Effector memory CD4-positive, alpha-beta T cell (primary cell): Measurements from ENCODE around the gene POLR2L.

ENCODE experiments used
- DNase-seq, 3 donors: peaks; one replicate each; pipeline ENCODE4 v3.0.0-alpha.2; 2020
- H3K27ac ChIP-seq: 2 replicates; pipeline ENCODE4 v1.7.0; 2013; ENCODE audit warnings: mild to moderate bottlenecking, low read length, moderate library complexity; ENCODE audit not compliant: insufficient read depth, poor library complexity, severe bottlenecking
- H3K27me3 ChIP-seq: replicated peaks from 2 replicates; pipeline ENCODE4 v1.7.0; 2013; ENCODE audit warnings: mild to moderate bottlenecking, low read length; ENCODE audit not compliant: insufficient read depth, control insufficient read depth, poor library complexity, severe bottlenecking
- H3K36me3 ChIP-seq: 2 replicates; pipeline ENCODE4 v1.7.0; 2013; ENCODE audit warnings: mild to moderate bottlenecking, low read length, moderate library complexity; ENCODE audit not compliant: control insufficient read depth, insufficient read depth
- H3K4me1 ChIP-seq: 2 replicates; pipeline ENCODE4 v1.7.0; 2013; ENCODE audit warnings: low read length, mild to moderate bottlenecking; ENCODE audit not compliant: control insufficient read depth, insufficient read depth, poor library complexity, severe bottlenecking
- H3K4me3 ChIP-seq: 2 replicates; pipeline ENCODE4 v1.7.0; 2013; ENCODE audit warnings: low read length, low read depth, mild to moderate bottlenecking; ENCODE audit not compliant: insufficient read depth, poor library complexity, severe bottlenecking
- H3K9me3 ChIP-seq: 2 replicates; pipeline ENCODE4 v1.7.0; 2013; ENCODE audit warnings: mild to moderate bottlenecking, low read length, moderate library complexity; ENCODE audit not compliant: control insufficient read depth

The POLR2L gene

DNA sequence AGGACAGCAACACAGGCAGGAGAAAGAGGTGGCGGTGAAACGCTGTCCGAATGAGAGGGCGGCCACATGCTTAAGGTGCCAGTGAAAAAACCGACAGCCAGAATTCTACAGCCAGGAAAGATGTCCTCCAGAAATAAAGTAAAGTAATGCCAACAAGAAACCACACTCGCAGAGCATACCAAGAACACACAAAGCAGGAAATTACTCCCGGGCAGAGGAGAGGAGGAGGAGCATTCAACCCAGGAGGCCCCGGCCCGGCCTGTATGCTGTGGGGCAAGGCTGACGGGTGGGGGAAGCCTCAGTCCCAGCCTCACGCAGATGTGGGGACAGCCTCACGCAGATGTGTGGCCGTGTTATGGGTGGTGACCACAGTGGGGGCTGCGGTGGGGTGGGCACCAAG lies 40.3 kb upstream of the POLR2L start:
- no peak for DNase-seq
- H3K9me3 ChIP-seq = no peaks in the 10 kb centered on the region
- peaks cover 25% of the 10 kb centered on the region for H3K36me3 ChIP-seq
- no peak overlapping the region for H3K27ac ChIP-seq
- H3K4me3 ChIP-seq = no peak overlapping the region
- H3K4me1 ChIP-seq = no peaks in the 10 kb centered on the region
- H3K27me3 ChIP-seq = no peaks in the 10 kb centered on the region

DNA sequence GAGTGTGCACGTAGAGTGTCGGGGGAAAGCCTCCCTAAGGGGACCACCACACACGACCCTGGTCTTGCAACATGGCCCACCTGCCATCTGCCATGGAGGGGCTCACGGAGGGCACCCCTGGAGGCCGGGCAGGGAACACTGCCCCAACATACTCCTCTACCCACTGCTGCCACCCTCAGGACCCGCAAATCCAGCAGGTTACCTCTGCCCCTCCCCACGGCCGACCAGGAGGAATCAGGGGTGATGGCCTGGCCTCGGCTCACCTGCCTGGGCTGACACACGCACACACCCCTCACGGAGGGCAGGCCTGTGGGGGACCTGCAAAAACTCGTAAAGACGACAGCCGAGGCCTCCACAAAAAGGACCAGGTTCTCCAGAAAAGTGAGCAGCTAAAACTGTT lies 38.1 kb upstream of the POLR2L start:
- Histone ChIP-seq H3K4me3 (no peak overlapping the region), H3K4me1 (no peaks in the 10 kb centered on the region), H3K27me3 (no peaks in the 10 kb centered on the region), H3K27ac (no peak overlapping the region), H3K36me3 (peaks cover 20% of the 10 kb centered on the region), H3K9me3 (no peaks in the 10 kb centered on the region)
- no peak for DNase-seq

DNA sequence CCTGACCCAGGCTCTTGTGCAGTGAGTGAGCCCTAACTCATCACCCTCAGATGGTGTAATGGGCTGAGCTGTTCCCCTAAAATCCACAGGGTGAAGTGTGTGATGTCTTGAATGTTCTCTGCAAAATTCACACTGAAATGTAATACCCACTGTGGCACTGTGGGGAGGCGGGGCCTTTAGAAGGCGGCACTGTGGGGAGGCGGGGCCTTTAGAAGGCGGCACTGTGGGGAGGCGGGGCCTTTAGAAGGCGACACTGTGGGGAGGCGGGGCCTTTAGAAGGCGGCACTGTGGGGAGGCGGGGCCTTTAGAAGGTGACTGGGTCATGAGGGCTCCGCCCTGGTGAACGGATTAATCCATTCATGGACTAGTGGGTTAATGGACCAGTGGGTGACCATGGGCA lies 35.2 kb upstream of the POLR2L start:
- no peaks in the 10 kb centered on the region for H3K9me3 ChIP-seq
- no peak overlapping the region for H3K4me3 ChIP-seq
- H3K4me1 ChIP-seq = no peaks in the 10 kb centered on the region
- H3K36me3 ChIP-seq = peaks cover 15% of the 10 kb centered on the region
- no peak overlapping the region for H3K27ac ChIP-seq
- no peaks in the 10 kb centered on the region for H3K27me3 ChIP-seq
- no peak for DNase-seq

DNA sequence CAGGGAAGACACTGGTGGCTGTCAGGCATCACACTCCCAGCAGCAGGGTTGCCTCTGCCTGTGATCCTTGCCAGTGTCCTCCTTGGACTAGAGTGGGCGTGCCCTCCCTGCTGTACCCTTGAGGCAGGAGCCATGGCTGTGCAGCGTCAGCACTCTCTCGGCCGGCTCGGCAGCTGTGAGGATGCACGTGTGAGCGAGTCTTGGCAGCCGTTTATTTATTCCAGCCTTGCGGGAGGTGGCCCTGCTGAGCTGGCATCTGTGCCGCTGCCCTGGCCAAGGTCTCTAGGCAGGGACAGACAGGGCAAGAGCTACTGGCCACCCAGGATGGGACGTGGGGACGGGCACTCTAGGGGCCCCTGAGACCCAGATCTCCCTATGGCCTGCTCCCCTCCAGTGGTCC lies 34.2 kb upstream of the POLR2L start:
- no peak for DNase-seq
- Histone ChIP-seq H3K36me3 (peaks cover 11% of the 10 kb centered on the region), H3K27ac (no peak overlapping the region), H3K4me1 (no peaks in the 10 kb centered on the region), H3K27me3 (no peaks in the 10 kb centered on the region), H3K4me3 (no peak overlapping the region), H3K9me3 (no peaks in the 10 kb centered on the region)

DNA sequence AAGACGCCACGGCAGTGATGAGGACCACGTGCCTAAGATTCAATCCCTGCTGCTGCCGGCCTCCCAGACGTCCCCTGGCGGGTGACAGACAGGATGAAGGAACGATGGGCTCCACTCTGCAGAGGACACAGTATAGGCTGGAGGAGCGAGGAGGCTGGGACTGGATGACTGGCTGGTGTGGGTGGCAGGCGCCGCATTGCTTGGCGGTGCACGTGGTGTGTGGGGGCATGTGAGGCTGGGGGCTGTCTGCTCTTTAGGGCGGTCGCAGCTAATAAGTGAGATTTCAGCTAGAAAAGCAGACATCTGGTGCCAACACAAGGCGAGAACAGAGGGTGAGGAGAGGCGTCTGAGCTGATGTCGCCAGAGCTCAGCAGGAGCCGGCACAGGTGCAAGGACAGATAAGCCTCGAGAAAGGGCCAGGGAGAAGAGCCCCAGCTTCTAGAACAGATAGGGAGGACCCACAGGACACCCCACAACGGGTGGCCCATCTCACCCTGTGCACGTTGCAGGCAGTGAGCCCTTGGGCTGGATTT lies 33.5 kb upstream of the POLR2L start:
- no peak overlapping the region for H3K27ac ChIP-seq
- no peak overlapping the region for H3K4me3 ChIP-seq
- H3K9me3 ChIP-seq = no peaks in the 10 kb centered on the region
- H3K4me1 ChIP-seq = no peaks in the 10 kb centered on the region
- H3K36me3 ChIP-seq = peaks cover 11% of the 10 kb centered on the region
- no peaks in the 10 kb centered on the region for H3K27me3 ChIP-seq
- no peak for DNase-seq

DNA sequence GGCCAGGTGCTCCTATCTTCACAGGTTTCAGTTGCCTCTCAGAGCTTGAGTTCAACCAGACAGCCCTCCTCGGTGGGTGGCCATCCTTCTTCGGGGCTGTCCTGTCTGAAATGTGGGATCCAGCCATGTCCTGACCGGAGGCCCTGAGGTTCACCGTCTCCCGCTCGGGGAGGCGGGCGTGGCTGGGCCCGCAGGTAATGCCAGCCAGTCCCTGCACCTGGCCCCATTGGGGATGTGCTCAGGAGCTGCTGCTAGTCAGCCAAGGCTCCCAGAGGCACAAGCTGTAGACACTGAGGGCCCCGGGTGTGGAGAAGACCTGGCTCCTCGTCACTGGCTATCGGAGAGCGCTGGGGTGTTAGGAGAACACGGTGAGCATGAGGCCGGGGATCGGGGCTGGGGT lies 32.9 kb upstream of the POLR2L start:
- no peak for DNase-seq
- Histone ChIP-seq H3K27ac (no peak overlapping the region), H3K9me3 (no peaks in the 10 kb centered on the region), H3K27me3 (no peaks in the 10 kb centered on the region), H3K4me3 (no peak overlapping the region), H3K4me1 (no peaks in the 10 kb centered on the region), H3K36me3 (peaks cover 7% of the 10 kb centered on the region)

DNA sequence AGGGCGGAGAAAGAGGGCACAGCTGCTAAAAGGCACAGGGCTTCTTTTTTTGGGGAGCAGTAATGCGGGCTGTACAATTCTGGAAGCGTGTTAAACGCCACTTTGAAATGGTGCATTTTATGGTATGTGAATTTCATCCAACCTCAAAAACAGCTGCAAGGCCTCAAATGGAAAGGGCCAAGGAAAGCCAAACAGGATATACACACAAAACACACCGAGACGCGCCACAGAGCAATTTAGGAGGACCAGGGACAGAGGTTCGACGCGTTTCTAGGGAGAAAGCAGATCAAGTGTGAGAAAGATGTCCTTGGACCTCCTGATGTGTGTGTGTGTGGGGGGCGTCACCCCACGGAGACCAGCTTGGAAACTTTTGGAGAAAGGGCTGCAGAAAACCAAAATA lies 31.4 kb upstream of the POLR2L start:
- H3K4me1 ChIP-seq = no peaks in the 10 kb centered on the region
- H3K27ac ChIP-seq = no peak overlapping the region
- DNase-seq = no peak
- H3K36me3 ChIP-seq = peaks cover 5% of the 10 kb centered on the region
- H3K4me3 ChIP-seq = no peak overlapping the region
- no peaks in the 10 kb centered on the region for H3K27me3 ChIP-seq
- no peaks in the 10 kb centered on the region for H3K9me3 ChIP-seq

DNA sequence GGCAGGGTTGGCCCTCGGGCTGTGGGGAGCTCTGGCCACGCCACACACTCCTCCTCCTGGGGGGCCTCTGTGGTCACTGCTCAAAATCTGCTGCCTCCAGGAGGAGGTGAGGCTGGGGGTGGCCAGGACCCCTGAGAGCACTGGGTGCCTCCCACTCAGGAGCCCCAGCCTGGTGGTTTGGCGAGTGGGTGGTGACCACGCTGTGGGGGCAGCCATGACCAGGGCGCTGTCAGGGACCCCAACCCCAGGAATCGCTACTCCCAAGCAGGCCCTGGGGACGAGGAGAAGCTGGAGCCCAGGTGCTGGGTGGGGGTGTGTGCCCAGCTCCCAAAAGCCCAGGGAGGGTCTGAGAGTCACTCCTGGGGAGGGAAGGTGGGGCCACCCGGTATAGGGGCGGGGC lies 30.5 kb upstream of the POLR2L start:
- Histone ChIP-seq H3K4me1 (no peaks in the 10 kb centered on the region), H3K4me3 (no peak overlapping the region), H3K9me3 (no peaks in the 10 kb centered on the region), H3K36me3 (peaks cover 5% of the 10 kb centered on the region), H3K27me3 (no peaks in the 10 kb centered on the region), H3K27ac (no peak overlapping the region)
- no peak for DNase-seq

DNA sequence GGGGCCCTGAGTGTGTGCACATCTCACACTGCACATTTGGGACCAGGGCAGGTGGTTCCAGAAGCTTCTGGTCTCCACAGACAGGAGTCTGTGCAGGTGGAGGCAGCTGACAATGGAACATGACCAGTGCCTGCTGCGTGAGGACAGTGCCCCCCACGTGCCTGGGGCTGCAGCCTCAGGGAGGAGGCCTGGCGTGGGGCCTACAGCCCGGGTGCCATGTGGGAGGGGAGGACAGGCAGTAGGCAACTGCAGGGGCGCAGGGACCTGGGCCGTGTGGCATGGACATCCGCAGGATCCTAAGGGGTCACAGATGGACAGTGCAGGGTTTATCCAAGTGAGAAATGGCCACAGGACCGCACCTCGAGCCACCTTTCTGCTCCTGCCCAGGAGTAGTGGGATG lies 29.1 kb upstream of the POLR2L start:
- Histone ChIP-seq H3K27me3 (no peaks in the 10 kb centered on the region), H3K36me3 (peaks cover 5% of the 10 kb centered on the region), H3K4me3 (no peak overlapping the region), H3K27ac (no peak overlapping the region), H3K4me1 (no peaks in the 10 kb centered on the region), H3K9me3 (no peaks in the 10 kb centered on the region)
- no peak for DNase-seq

DNA sequence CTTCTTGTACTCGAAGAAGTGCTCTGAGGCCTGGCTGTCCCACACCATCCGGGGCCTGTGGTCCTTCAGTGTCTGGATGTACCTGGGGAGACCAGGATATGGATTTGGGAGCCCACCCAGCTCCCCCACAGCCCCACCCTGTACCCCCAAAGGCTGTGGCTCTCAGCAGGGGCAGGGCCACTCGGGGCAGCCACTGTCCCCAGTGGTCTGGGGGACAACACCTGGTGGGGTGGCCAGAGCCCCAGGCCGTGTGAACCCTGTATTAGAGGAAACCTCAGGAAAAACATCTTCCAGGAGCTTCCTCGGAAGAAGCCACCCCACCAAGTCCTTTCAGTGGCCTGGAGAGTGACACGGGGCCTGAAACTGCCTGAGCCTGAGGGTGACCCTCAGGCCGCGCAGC lies 28.1 kb upstream of the POLR2L start:
- no peak overlapping the region for H3K4me3 ChIP-seq
- DNase-seq = no peak
- no peak overlapping the region for H3K27ac ChIP-seq
- H3K9me3 ChIP-seq = no peaks in the 10 kb centered on the region
- peaks cover under 1% of the 10 kb centered on the region for H3K36me3 ChIP-seq
- no peaks in the 10 kb centered on the region for H3K4me1 ChIP-seq
- H3K27me3 ChIP-seq = no peaks in the 10 kb centered on the region

DNA sequence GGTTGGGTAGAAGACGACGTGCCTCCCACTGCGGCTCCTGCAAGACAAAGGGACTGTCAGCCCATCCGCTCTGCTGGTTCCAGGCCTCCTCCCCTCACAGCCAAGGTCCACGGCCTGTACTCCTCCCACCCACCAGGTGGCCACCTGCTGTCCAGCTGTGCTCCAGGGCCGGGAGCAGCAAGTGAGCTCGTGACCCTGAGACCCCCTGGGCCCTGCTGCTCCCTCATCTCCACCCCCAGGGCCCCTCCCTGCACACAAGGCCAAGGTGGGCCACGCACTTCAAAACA lies 27.7 kb upstream of the POLR2L start:
- no peak for DNase-seq
- no peak overlapping the region for H3K4me3 ChIP-seq
- H3K27me3 ChIP-seq = no peaks in the 10 kb centered on the region
- H3K9me3 ChIP-seq = no peaks in the 10 kb centered on the region
- no peak overlapping the region for H3K27ac ChIP-seq
- no peaks in the 10 kb centered on the region for H3K36me3 ChIP-seq
- no peaks in the 10 kb centered on the region for H3K4me1 ChIP-seq
